H1 (cell line): ENCODE data around the gene ENPEP.

Source experiments
- CBX8 ChIP-seq: fragments of 300-800, 300-1000 bp; sonication (generic); IDR thresholded peaks from 2 replicates; pipeline ENCODE4 v1.7.1; 2016; ENCODE audit warnings: low read depth, low read length, borderline replicate concordance
- CTCF ChIP-seq, 3 experiments: IDR thresholded peaks; 1 replicate in 2 of 3; 2 replicates in 1 of 3; pipeline versions ENCODE4 v1.5.1 to v1.6.1; 2011; ENCODE audit warnings: low read length in 3 of 3, mild to moderate bottlenecking in 3 of 3, inconsistent platforms in 2 of 3, low read depth in 1 of 3, moderate library complexity in 1 of 3; ENCODE audit not compliant: insufficient read depth in 1 of 3; ENCODE audit errors: control extremely low read depth in 1 of 3
- EZH2 ChIP-seq: fragments of 200-600 bp; sonication (generic); IDR thresholded peaks from 2 replicates; pipeline ENCODE4 v1.7.1; 2012; ENCODE audit warnings: low read depth, mild to moderate bottlenecking, moderate library complexity, low read length, inconsistent platforms; ENCODE audit not compliant: severe bottlenecking
- GABPA ChIP-seq: IDR thresholded peaks from 2 replicates; pipeline ENCODE4 v1.6.1; 2011; ENCODE audit warnings: mild to moderate bottlenecking, low read length, moderate library complexity, borderline replicate concordance; ENCODE audit not compliant: insufficient read depth
- POLR2A ChIP-seq, 2 experiments: IDR thresholded peaks; 1 replicate in 1 of 2; 2 replicates in 1 of 2; pipeline ENCODE4 v1.6.1; 2011; ENCODE audit warnings: low read depth in 2 of 2, low read length in 2 of 2, mild to moderate bottlenecking in 2 of 2; ENCODE audit errors: control extremely low read depth in 1 of 2
- RNF2 ChIP-seq: fragments of 200-900, 300-1000 bp; sonication (generic); IDR thresholded peaks from 2 replicates; pipeline ENCODE4 v1.7.1; 2016; ENCODE audit warnings: borderline replicate concordance, low read depth, mild to moderate bottlenecking, antibody characterized with exemption, low read length; ENCODE audit not compliant: poor library complexity, severe bottlenecking; ENCODE audit errors: missing control alignments
- SIX5 ChIP-seq: IDR thresholded peaks from 2 replicates; pipeline ENCODE4 v1.6.1; 2011; ENCODE audit warnings: mild to moderate bottlenecking, low read depth, low read length

DNA sequence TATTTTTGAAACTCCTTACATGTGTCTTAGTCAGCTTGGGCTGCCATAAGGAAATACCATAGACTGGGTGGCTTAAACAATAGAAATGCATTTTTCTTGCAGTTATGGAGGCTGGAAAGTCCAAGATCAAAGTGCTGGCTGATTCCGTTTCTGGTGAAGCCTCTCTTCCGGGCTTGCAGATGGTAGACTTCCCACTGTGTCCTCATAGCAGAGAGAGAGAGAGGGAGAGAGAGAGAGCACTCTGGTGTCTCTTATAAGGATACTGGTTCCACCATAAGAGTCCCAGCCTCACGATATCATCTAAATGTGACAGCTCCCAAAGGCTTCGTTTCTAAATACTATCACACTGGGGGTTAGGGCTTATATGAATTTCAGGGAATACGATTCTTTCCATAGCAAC lies 39.7 kb downstream of the ENPEP start:
- TF ChIP-seq CTCF (IDR thresholded peaks at IDR 0.05; ENCODE audit: control extremely low read depth in 1 of 3, insufficient read depth in 1 of 3, low read depth in 1 of 3, low read length in 3 of 3) (no peak), CBX8 (no peak), POLR2A (IDR thresholded peaks at IDR 0.05; ENCODE audit: control extremely low read depth in 1 of 2, low read depth in 2 of 2, low read length in 2 of 2) (no peak), EZH2 (no peak), RNF2 (no peak), GABPA (no peak), SIX5 (no peak)
